Regular cardiac myocyte (primary cell): Measurements from ENCODE around the gene EIF4EBP3. TPM values are rescaled to one million over a fixed set of nuclear protein-coding genes. Genes with fewer than 3 reads are reported as not detected.

Source experiments
- total RNA-seq: library from RNA; depleted of rRNA; stranded (reverse); fragments of >200 nt; gene quantifications from 2 replicates; pipeline ENCODE4 v1.2.3, GENCODE V29; 2014

The EIF4EBP3 gene
- total RNA-seq: 0.58 TPM in 1 of 2 replicates, not detected in the other

GRCh38 chr5:140547508-140548299, at the start of gene EIF4EBP3:
Gene EIF4EBP3 (plus strand): TSS chr5:140547662. CDS start chr5:140547738, 76 bp downstream.

GRCh38 chr5:140557136-140557805, 9.8 kb downstream of the EIF4EBP3 start, which contains the start of gene SRA1:
Gene SRA1 (minus strand): TSS chr5:140557473. CDS start chr5:140557452, 21 bp downstream.

GRCh38 chr5:140564196-140565023, 16.9 kb downstream of the EIF4EBP3 start, which contains the start of the genes APBB3 and SLC35A4:
Gene APBB3 (minus strand): TSS chr5:140564598. CDS start chr5:140564245, 353 bp downstream.
Gene SLC35A4 (plus strand): TSS chr5:140564828. CDS start chr5:140567170, 2,342 bp downstream.

Other genes starting within 250 kb of the EIF4EBP3 start
- 43.4 and 68.1 TPM in 2 replicates for gene PFDN1, start 244.6 kb upstream of the EIF4EBP3 start, total RNA-seq
- 5.6 and 32.6 TPM in 2 replicates for gene HBEGF, start 201.1 kb upstream of the EIF4EBP3 start, total RNA-seq
- under 0.01 TPM in 1 of 2 replicates, not detected in the other for gene SLC4A9, start 187.5 kb upstream of the EIF4EBP3 start, total RNA-seq
- gene ANKHD1, start 145.8 kb upstream of the EIF4EBP3 start, total RNA-seq: 34.1 and 53.0 TPM in 2 replicates
- 36.9 and 69.4 TPM in 2 replicates for gene SRA1, start 9.8 kb downstream of the EIF4EBP3 start, total RNA-seq
- 8.6 and 31.3 TPM in 2 replicates for gene APBB3, start 16.9 kb downstream of the EIF4EBP3 start, total RNA-seq
- gene SLC35A4, start 17.2 kb downstream of the EIF4EBP3 start, total RNA-seq: 9.6 and 28.0 TPM in 2 replicates
- 3.3 and 25.1 TPM in 2 replicates for gene CD14, start 85.5 kb downstream of the EIF4EBP3 start, total RNA-seq
- gene TMCO6, start 91.8 kb downstream of the EIF4EBP3 start, total RNA-seq: 7.6 and 14.0 TPM in 2 replicates
- 42.6 and 46.5 TPM in 2 replicates for gene NDUFA2, start 100.0 kb downstream of the EIF4EBP3 start, total RNA-seq
- 93.6 and 125 TPM in 2 replicates for gene IK, start 100.2 kb downstream of the EIF4EBP3 start, total RNA-seq
- 31.3 and 53.9 TPM in 2 replicates for gene WDR55, start 117.2 kb downstream of the EIF4EBP3 start, total RNA-seq
- gene DND1, start 125.9 kb downstream of the EIF4EBP3 start, total RNA-seq: 0.28 TPM in 1 of 2 replicates, not detected in the other
- 50.5 and 125 TPM in 2 replicates for gene HARS1, start 143.7 kb downstream of the EIF4EBP3 start, total RNA-seq
- gene HARS2, start 143.8 kb downstream of the EIF4EBP3 start, total RNA-seq: 27.8 and 29.9 TPM in 2 replicates
- 72.7 and 81.1 TPM in 2 replicates for gene ZMAT2, start 152.8 kb downstream of the EIF4EBP3 start, total RNA-seq
- 0.28 TPM in 1 of 2 replicates, not detected in the other for gene PCDHA1, start 238.5 kb downstream of the EIF4EBP3 start, total RNA-seq
- gene PCDHA2, start 247.2 kb downstream of the EIF4EBP3 start, total RNA-seq: under 0.01 TPM in 2 replicates